ENCODE data around the gene SYT1.

Gene SYT1

DNA sequence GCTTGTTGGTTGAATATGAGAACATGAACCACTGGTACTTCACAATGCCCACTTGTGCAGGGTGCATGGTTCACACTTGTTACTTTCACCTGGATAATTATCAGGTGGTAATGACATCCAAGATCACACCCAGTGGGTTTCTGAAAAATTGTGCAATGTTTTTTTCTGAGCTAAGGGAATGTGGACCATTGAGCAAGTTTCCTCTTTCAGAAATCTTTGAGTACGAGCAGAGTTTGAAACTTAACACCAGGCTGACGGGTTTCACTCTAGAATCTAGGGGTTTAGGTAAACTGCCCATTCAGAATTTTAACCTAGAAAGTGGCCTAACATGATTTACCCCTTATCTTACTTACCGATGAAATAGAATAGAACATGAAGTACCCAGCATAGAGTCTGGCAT, 436.6 kb downstream of the SYT1 start:
- DNase-seq: no peak

DNA sequence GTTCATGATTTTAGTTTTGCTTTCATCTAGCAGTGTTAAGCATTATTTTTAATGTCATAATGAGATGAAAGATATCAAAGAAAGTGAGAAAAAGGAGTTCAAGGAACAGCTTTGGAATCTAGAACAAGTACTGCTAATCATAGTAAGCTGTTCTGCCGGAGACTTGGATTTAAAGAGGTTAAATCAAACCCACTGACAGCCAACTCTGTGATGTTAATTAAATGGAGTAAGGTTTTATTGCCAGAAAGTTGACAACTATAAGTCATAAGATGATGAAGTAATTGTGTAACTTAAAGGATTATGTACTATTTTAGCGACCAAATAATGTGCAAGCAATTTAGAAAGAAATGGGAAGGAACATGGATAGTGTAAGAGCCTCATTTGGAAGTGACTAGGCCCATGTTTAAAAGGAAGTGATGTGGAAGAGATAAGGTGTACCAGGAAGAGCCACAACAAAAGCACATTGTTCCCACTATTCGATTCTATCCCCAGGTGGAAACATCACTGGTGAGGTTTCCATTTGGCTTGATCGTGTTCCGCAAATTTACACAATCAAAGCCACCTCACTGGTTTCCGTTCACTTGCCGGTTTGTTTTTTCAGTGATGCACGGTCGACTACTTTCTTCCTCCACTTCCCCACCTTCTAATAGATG, 437.7 kb downstream of the SYT1 start:
- DNase-seq: no peak

DNA sequence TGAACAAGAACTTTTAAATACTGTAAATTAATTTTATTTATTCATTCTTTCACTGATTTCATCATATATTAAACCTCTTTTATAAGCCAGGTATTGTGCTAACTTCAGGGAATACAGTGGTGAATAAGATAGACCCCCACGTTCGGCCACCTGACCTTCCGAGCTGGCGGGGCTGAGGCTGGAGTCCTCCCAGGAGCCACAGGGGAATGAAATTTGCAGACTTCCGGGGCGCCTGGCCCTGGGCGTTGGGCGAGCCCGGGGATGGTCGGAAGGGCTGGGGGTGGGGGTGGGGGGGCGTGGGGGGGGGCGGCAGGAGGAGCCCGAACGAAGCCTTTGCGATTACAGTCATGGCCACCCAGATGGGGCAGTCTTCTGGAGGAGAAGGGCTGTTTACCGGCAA, 442.8 kb downstream of the SYT1 start:
- no peak for DNase-seq

DNA sequence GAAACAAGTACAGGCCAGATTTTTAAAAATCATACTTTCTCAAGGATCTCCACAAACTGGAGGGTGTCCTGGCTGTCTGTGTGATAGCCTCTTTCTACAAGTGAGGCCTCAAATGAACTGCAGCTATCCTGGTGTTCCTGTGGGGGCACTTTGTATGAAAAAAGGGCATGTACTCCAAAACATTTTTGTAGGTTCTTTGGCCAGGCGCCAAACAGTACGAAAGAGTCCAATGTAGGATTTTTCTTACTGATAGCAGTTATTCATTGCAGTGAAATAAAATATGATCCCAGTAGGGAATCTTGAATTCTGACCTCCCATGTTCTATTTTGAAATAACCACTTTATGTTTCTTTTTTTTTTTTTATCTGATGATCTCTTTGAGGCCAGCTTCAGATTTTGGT, 444.5 kb downstream of the SYT1 start:
- DNase-seq: no peak

DNA sequence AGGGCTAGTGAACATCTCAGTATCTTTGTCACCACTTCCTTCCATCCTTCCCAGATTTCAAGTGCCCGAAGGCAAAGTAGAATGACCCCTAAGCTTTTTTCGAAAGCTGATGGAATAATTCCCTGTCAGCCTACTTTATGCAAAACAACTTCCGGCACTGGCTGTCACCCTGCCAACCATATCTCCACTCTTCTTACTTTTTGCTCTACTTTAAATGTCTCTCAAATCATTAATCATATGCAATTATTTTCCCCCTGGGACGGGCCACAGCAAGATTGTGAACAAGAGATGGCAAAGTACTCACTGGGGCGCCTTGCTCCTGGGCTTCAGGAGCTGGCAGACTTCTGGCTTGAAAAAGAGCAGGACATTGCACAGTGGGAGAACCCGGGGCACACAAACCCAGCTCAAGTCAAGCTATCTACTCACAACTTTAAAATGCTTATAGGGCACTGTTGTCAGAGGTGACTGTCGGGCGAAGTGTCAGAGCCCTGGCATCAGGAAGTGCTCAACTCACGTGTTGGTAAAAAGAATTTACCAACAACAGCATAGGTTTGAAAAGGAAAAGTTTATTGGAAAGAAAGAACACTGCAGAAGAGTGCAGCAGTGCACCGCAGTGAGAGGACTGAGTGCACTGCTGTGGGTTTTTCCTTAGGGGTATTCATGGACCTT, 452.7 kb downstream of the SYT1 start:
- no peak for DNase-seq

DNA sequence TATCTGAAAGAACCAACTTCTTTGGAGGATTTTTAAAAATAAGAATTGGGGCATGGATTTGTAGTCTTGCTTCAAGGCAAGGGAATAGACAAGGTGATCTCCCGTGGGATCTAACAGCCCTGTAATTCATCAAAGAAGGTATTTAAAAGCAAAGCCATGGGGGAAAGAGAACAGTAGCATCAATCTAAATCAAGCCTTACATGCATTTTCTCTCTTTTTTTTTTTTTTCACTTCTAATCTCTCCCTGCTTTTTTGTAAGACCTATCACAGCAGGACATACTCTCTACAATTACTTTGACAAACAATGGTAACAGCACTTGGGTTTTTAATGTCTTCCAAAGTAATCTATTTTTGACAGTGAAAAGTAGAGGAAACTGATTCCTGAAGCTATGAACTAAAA, 458.3 kb downstream of the SYT1 start:
- DNase-seq: no peak

DNA sequence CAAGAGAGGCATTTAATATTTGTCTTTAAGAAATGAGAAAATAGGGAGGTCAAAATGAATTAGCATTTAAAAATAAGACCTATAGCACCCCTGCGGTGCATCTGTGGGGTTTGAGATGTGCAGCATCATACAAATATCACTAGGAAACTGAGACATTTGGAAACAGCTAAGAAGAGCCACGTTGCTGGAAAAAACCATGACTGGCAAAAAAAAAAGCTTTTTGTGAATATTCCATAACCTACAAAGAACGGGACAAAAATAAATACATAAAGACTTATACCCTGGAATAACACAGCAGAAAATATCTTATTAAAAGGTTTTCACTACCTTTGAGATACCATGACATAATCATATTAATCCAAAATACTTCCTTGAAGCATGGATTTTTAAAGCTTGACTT, 460.0 kb downstream of the SYT1 start:
- no peak for DNase-seq

DNA sequence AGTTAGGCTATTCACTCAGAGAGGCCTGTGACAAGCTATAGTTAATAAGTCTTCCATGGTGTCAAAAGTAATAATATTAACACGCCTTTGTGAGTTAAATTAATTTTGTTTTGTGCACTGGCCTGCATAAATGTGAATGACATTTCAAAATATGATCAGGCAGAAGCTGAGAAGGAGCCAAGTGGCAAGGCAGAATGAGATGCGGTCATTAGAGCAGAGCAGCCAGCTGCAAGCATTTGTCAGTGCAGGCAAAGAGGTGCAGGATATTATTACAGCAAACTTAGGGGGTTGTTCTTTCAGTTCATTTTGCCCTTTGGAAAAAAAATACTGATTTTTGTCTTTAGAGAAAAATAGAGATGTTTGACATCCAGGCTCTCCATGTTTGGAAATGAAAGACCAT, 461.6 kb downstream of the SYT1 start:
- DNase-seq: no peak

DNA sequence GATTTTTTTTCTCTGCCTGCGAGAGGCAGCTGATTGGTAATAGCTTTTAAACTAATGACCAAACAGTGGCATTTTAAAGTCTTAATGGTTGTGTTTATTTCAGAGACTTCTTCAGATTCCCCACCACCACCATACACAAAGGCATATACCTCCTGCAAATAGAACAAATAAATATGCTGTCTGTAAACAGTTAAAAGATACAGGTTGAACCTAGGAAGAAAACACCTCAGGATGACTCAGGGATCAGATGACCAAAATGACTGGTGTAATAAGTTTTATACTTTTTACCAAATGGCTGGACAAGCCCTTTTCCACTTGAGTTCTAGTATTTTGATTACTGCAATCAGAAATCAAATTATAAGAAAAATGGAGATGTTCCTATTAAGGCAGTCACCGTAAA, 462.1 kb downstream of the SYT1 start:
- DNase-seq: no peak

DNA sequence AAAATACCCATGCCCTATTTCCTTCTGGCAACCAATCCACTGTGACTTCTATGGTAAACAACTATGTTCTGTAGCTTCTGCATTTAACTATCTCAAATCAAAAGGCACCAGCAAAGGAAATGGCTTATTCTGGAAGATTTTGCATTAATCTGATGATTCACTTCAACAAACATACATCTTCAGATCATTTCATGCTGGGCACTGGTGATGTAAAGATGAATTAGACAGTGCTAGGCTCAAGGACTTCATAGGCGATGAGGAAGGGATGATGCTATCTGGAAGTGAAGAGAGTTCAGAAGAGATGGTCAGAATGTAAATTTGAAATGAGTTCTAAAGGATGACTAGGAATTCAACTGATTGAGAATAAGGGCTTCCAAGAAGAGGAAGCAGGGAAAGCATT, 462.9 kb downstream of the SYT1 start:
- no peak for DNase-seq

DNA sequence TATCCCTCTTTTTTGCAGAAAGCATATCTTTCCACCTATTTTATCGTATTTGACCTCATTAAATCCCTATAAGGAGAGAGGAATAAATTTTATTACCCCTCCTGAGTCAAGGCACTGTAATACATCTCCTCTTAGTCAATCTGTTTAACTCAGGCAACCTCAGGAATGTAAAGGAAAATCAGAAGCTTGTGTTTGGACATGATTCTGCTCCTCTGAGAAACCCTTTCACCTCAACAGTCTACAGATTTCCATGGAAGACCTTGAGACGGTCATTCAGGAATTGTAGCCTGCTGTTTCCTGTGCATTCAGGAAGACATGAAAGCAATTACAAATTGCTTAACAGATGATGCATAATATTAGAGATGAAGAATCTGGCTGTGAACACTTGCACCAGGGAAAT, 465.4 kb downstream of the SYT1 start:
- DNase-seq: no peak

DNA sequence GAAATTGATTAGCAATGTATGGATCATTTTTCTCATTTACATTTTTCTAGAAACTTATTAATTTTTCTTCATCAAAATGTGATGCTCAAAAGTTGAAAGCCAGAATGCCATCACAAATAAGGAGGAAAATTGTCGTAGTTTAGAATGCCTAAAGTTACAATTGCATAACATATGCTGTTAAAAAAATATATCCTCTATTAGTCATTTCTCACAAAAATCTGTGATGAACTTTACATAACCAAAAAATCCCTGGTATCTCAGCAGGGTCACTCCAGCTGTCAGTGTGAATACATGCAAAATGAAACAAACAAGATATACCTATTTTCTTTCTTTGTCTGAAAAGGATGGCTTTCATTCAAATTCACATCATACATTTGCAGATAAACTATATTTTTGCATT, 467.3 kb downstream of the SYT1 start:
- no peak for DNase-seq

DNA sequence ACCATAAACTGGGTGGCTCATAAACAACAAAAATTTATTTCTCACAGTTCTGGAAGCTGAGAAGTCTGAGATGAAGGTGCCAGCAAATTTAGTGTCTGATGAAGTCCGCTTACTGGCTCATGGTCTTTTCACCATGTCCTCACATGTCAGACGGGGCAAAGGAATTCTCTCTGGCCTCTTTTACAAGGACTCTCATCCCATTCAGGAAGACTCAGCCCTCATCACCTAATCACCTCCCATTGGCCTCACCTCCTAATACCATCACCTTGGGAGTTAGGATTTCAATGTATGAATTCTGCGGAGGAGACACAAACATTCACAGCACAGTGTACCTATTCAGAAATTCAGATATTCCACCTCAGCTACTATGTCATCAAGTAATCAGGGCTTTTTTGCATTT, 468.6 kb downstream of the SYT1 start:
- DNase-seq: no peak

DNA sequence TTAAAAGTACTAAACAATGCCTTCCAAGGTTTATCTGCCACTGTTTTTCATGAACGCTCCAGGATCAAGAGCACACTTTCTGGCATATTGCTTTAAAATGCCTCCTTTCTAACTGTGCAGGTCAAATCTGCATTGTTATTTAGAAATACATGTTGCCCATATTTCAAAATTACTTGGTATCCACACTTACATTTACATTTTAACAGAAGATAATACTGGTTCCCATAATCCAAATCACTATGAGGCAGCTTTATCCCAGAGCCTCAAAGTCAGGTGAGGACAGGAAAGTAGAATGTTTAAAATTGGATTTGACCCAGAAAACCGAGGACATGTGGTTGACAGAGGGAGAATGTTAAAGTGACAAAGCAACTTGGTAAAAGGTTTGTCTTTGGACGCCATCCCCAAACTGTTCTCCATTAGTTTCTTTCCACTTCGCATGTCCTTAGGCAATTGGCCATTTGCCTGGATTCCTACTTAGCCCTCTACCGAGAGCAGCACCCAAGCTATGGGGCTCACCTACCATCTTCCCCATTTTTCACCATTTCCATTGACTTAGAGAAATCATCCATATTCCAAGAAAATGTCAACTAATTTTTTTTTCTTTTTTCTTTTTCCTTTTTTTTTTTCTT, 473.2 kb downstream of the SYT1 start:
- no peak for DNase-seq

DNA sequence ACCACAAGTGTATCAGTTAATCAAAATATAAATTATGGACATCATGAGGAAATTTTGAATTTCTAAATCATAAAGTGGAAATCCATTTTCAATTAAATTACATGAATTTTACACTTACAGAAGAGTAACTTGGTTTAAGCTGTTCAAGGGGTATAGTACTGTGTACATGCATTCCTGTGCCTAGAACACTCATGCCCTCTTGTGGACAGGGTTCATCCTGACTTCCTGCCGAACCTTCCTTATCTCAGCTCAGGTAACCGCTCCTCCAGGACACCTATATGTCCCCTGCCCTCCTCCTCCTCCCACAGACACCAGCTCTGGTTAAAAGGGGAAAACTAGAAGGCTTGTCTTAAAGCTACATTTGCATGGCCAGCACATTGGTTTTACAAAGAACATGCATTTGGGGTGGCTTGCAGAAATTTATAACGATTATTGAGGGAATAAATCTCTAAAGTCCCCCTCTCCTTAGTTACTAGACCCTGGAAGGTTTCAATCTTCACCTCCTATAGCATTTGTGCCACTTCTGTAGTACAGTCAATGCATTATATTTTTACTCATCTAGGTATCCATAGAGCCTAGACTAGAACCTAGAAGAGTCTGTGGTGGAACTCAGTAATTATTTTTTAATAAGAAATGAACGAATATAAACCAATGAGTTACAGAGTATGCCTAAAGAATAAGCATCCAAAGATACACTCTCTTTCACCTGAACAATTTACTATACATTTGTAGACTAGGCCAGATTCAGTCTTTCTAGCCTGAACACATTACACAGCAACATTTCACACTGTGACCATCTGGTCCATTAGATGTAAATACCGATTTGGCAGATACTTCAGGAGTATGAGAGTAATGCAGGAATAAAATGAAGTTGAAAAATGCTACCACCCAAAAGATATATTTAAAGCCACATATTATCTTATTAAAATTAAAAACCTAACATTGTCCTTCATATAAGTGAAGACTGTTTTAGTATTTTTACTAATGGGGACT, 480.6 kb downstream of the SYT1 start:
- DNase-seq: no peak

DNA sequence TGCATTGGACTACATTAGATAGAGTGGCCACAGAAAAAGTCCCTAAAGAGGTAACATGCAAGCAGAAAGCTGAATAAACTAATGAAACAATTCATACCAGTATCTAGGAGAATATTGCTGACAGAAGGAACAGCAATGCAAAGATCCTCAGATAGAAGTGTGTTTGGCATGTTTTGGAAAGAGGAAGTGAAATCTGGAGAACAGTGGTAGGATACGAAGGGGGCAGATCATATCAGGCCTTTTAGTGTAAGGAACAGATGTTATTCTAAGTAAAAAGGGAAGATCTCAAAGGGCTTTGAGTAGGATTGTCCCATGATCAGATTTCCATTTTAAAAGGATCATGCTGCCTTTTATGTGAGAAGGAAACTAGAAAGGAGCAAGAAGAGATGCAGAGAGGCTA, 483.3 kb downstream of the SYT1 start:
- no peak for DNase-seq

DNA sequence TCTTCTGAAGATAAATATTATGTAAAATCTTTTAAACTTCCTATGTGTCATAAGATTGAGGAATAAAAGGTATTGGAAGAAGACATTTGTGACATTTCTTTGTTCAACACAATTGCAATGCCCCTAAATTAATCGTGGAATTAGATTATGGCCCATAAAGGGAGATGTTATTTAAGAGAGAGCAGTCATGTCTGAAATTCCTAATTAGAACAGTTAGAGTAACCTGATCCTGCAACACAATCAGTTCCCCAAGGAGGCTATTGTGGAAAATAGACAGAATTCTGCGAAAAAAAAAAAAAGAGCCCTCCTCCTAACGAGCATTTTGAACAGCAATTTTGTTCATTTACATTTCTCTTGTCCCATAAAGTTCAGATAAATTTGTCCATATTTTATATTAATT, 486.7 kb downstream of the SYT1 start:
- DNase-seq: no peak

DNA sequence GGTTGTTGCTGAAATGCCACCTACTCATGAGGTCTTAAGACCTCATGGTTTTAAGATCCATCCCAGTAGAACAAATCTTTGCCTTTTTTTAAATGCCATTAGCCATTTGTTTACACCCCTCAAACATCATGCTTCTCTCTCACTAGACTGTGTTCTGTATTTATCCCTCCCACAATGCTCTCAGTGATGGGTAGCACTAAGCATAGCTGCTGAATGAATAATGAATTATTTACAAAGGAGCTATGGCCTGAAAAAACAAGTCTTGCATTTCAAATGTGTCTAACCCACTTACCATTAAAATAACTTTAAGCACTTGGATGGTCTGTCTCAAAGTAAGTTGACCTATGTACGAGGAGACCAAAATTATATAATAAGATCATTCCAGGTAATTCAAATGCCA, 491.6 kb downstream of the SYT1 start:
- no peak for DNase-seq

DNA sequence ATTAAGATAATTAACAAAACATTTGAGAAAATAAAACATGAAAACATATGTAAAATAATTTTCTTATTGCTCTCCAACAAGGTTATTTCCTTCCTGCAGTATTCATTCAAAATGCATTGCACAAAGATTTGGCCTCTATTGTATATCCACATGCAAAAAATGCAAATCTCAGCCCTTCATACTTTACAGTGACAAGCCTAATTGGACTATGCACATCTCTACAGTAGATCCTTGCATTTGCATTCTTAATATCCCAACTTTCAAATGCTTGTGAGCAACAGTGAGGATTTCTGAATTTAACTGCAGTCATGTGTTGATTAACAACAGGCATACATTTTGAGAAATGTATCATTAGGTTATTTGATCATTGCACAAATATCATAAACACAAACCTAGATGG, 492.5 kb downstream of the SYT1 start:
- DNase-seq: no peak

DNA sequence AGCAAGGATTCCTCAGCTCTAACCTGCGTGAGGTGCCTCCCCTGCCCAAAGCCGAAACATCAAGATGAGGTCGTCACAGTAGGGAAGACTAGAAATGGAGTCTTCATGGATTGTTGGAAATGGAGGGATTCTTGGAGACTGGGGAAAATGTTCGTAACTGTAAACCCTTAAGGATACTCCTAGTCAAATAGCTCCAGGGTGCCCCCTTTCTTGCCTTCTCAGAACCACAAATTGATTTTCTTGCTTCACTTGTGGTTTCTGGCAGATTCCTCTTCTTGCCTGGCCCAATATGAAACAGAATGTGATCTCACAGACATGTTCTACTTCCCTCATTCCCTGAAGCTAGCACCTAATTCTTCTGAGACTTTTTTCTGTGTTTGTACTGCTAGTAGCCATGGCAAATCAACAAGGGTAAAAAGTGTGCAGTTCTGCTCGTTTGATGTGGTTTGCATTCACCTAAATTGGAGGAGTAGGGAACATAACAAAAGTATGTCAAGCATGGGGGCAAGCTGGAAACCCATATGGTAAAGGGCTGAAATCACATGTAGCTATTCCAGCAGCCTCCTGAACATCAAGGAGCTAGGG, 494.2 kb downstream of the SYT1 start:
- DNase-seq: no peak

DNA sequence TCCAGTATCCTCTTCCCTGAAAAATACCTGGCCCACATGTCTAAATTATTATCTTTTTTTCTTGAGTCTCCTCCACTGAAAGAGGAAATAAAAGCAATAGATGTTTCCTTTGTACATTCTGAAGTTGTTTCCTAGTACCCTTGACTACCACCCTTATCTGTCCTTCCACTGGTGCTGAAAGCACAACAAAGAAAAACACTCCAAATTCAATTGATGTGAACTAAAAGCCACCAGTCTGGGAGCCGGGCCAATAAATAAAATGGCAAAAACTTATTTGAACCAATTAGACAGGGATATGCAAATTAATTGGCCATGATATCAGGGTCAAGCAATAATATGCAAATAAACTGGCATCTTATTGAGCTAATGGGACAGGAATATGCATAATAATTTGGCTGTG, 495.7 kb downstream of the SYT1 start:
- no peak for DNase-seq

DNA sequence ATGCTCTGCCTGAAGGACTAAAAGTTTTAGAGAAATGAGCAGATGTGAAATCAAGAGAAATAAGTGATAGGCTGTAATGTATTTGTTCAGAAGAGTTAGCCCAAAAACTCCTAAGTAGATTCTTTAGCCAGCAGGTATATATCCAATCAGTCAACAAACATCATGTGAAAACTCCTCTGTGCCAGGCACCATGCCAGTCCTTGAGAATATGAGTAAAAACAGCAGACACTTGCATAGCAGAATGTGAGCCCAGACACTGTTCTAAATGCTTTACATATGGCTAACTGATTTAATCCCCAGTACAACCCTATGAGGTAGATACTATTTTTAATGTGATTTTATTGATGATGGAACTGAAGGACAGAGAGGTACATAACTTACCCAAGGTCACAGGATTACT, 496.4 kb downstream of the SYT1 start:
- DNase-seq: no peak

DNA sequence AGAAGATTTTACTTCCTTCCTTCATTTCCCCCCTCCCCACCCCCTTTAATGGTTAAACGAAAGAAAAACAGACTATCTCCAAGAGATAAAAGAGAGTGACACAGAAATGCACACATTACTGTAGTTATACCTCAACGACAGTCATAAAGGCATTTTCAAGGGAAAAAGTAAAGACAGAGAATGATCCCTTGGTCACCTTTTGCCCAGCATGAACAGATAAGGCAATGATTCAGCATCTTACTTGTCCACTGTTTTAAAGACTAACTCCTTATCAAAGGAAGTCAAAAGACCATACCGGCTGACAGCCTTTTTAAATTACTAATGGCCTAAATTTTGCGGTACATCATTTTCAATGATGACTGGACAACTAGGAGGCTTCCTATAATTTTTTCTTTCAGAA, 499.6 kb downstream of the SYT1 start:
- no peak for DNase-seq
